ENCODE results near the gene ARHGAP28. TPM values are rescaled to one million over a fixed set of nuclear protein-coding genes. Genes with fewer than 3 reads are reported as not detected.
"Not testable (repeated sequence)": the region's sequence is repeated elsewhere in the genome, so short reads cannot be mapped to it uniquely, and the experiment has no call there.

Gene ARHGAP28
- total RNA-seq, 4 donors from 2014 or later = 1.1 to 26.3 (median 2.6) TPM

DNA sequence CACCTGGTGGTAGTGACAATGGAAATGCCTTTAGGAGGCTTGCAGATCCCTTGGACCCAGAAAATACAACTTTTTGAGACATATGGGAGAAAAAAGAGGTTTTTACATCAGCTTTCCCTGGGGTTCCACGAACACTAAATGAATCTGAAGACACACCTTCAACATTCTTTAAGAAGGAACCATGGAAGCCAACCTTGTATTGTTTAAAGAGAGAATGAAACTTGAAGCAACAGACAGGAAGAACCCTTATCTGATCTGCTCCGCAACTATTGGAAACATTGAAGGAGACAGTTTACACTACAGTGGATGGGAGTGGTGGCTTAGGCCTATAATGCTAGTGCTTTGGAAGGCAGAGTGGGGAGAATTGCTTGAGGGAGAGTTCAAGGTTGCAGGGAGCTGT is 197.6 kb downstream of the ARHGAP28 start:
- TF ChIP-seq POLR2A (IDR thresholded peaks at IDR 0.05) (no peak), POLR2AphosphoS5 (IDR thresholded peaks at IDR 0.05) (no peak), EP300 (IDR thresholded peaks at IDR 0.05; ENCODE audit: low read depth) (no peak)
- TF ChIP-seq, protein P1, sequence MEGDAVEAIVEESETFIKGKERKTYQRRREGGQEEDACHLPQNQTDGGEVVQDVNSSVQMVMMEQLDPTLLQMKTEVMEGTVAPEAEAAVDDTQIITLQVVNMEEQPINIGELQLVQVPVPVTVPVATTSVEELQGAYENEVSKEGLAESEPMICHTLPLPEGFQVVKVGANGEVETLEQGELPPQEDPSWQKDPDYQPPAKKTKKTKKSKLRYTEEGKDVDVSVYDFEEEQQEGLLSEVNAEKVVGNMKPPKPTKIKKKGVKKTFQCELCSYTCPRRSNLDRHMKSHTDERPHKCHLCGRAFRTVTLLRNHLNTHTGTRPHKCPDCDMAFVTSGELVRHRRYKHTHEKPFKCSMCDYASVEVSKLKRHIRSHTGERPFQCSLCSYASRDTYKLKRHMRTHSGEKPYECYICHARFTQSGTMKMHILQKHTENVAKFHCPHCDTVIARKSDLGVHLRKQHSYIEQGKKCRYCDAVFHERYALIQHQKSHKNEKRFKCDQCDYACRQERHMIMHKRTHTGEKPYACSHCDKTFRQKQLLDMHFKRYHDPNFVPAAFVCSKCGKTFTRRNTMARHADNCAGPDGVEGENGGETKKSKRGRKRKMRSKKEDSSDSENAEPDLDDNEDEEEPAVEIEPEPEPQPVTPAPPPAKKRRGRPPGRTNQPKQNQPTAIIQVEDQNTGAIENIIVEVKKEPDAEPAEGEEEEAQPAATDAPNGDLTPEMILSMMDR (IDR thresholded peaks at IDR 0.05) = no peak
- Histone ChIP-seq H3K27me3 (no peaks in the 10 kb centered on the region), H3K36me3 (no peaks in the 10 kb centered on the region), H3K9me3 (no peaks in the 10 kb centered on the region), H3K27ac (no peak overlapping the region), H3K4me3 (no peak overlapping the region), H3K4me1 (no peaks in the 10 kb centered on the region)
- in situ Hi-C loops (cut with MboI; ENCODE audit: low pct_ligation_motif_present in 1 of 4, low pct_unique_long_range_greater_than_20kb in 1 of 4, low sequenced_read_pairs in 3 of 4) = loop anchor here in 1 of 4 donors (25.0 kb wide), 1 partner anchor 260 kb away; no protein-coding TSS in a partner anchor
- intact Hi-C loops (cut with DNase I; ENCODE audit: low total_unique reads) = no loop called here
- DNase-seq = no peak
- 67 to 69% methylated on average over 2 of the region's 2 CpGs for WGBS, 2 donors (ENCODE audit: low coverage in 1 of 2)

DNA sequence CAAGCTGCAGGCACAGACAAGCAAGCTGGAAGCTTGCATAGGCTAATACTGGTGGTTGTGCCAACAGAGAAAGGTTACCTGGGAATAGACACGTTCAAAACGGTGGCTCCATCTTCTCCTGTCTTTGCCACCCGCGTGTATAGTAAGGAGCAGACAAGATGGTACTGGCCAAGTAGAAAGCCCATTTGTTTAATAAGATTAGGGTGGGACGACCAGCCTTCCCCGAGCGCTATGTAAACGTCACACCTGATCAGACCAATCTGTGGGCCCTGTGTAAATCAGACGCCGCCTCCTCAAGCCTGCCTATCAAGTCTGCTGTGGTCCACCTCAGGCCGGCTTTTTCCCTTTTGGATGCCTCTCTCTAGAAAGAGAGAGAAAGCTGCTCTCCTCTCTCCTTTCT is 198.8 kb downstream of the ARHGAP28 start:
- in situ Hi-C loops (cut with MboI; ENCODE audit: low pct_ligation_motif_present in 1 of 4, low pct_unique_long_range_greater_than_20kb in 1 of 4, low sequenced_read_pairs in 3 of 4) (loop anchor here in 1 of 4 donors (25.0 kb wide), 1 partner anchor 259 kb away; no protein-coding TSS in a partner anchor), intact Hi-C loops (cut with DNase I; ENCODE audit: low total_unique reads) (no loop called here)
- Histone ChIP-seq H3K27ac (no peak overlapping the region), H3K36me3 (no peaks in the 10 kb centered on the region), H3K4me1 (no peaks in the 10 kb centered on the region), H3K4me3 (no peak overlapping the region), H3K9me3 (no peaks in the 10 kb centered on the region), H3K27me3 (no peaks in the 10 kb centered on the region)
- DNase-seq = no peak
- TF ChIP-seq, protein P1 (IDR thresholded peaks at IDR 0.05) = no peak
- TF ChIP-seq EP300 (IDR thresholded peaks at IDR 0.05; ENCODE audit: low read depth) (no peak), POLR2AphosphoS5 (IDR thresholded peaks at IDR 0.05) (no peak), POLR2A (IDR thresholded peaks at IDR 0.05) (no peak)
- WGBS, 2 donors (ENCODE audit: low coverage in 1 of 2) = 83 to 85% methylated on average over 4 to 11 of the region's 11 CpGs

DNA sequence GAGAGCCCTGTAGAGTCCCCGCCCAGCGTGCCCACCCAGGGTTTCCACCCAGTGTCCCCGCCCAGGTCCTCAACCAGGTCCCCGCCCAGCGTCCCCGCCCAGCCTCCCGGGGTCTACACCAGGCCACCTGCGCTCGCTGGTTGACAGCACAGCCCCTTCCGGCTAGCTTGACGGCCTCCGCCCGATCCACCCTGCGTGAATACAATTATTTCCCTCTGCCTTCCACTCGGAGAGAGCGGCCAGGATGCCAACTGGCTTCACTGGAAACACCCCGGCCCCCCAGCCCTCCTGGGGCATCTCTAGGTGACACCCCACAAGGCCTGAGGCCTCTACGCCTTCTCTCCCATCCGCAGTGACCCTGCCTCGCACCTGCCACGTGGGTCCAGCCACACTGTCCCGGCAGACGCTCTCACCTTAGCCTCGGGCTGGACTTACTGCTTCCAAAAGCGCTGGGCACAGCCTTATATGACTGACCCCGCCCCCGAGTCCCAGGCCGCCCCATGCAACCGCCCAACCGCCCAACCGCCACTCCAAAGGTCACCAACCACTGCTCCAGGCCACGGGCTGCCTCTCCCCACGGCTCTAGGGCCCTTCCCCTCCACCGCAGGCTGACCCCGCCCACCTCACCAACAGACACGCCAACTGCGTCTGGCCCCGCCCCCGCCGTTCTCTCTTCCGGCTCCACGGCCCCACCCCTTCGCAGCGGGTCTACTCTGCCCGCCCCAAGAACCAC is 200.0 kb downstream of the ARHGAP28 start:
- DNase-seq = peak; percentile 47
- H3K4me3 ChIP-seq = no peak overlapping the region
- no peaks in the 10 kb centered on the region for H3K36me3 ChIP-seq
- H3K27me3 ChIP-seq = no peaks in the 10 kb centered on the region
- H3K9me3 ChIP-seq = no peaks in the 10 kb centered on the region
- 87 to 94% methylated on average over 3 to 43 of the region's 45 CpGs for WGBS, 2 donors (ENCODE audit: low coverage in 1 of 2)
- intact Hi-C loops (cut with DNase I; ENCODE audit: low total_unique reads) (no loop called here), in situ Hi-C loops (cut with MboI; ENCODE audit: low pct_ligation_motif_present in 1 of 4, low pct_unique_long_range_greater_than_20kb in 1 of 4, low sequenced_read_pairs in 3 of 4) (loop anchor here in 1 of 4 donors (25.0 kb wide), 1 partner anchor 258 kb away; no protein-coding TSS in a partner anchor)
- no peaks in the 10 kb centered on the region for H3K4me1 ChIP-seq
- H3K27ac ChIP-seq = peak overlapping the region in 1 of 4 donors; percentile 42
- TF ChIP-seq EP300 (IDR thresholded peaks at IDR 0.05; ENCODE audit: low read depth) = no peak
- peak; percentile 65 for TF ChIP-seq POLR2A (IDR thresholded peaks at IDR 0.05)
- TF ChIP-seq POLR2AphosphoS5 (IDR thresholded peaks at IDR 0.05) = peak in 1 of 3 donors; percentile 18

DNA sequence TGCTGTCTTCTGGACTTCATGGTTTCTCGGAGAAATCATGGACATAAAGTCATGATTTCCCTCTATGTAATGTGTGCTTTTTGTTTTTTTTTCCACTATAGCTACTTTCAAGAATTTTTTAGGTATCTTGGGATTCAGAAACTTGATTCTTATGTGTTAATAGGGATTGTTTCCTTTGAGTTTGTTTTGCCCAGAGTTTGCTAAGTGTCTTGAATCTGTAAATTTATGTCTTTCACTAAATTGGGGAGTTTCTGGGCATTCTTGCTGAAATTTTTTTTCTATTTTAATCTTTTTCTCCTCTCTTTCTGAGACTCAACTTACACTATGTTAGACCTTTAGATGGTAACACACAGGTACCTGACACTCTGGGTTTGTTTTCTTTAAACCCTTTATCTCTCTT is 205.3 kb downstream of the ARHGAP28 start:
- peaks cover 0 to 9% (median 3%) of the 10 kb centered on the region in 4 donors for H3K4me1 ChIP-seq
- no peak for DNase-seq
- 84 to 86% methylated on average over 1 of the region's 1 CpG for WGBS, 2 donors (ENCODE audit: low coverage in 1 of 2)
- TF ChIP-seq EP300 (IDR thresholded peaks at IDR 0.05; ENCODE audit: low read depth) (no peak), POLR2A (IDR thresholded peaks at IDR 0.05) (no peak)
- H3K36me3 ChIP-seq = no peaks in the 10 kb centered on the region
- no peaks in the 10 kb centered on the region for H3K9me3 ChIP-seq
- no peak overlapping the region for H3K27ac ChIP-seq
- no peak overlapping the region for H3K4me3 ChIP-seq
- in situ Hi-C loops (cut with MboI; ENCODE audit: low pct_ligation_motif_present in 1 of 4, low pct_unique_long_range_greater_than_20kb in 1 of 4, low sequenced_read_pairs in 3 of 4) = loop anchor here in 1 of 4 donors (25.0 kb wide), 1 partner anchor 252 kb away; no protein-coding TSS in a partner anchor
- intact Hi-C loops (cut with DNase I; ENCODE audit: low total_unique reads) = no loop called here
- H3K27me3 ChIP-seq = no peaks in the 10 kb centered on the region

DNA sequence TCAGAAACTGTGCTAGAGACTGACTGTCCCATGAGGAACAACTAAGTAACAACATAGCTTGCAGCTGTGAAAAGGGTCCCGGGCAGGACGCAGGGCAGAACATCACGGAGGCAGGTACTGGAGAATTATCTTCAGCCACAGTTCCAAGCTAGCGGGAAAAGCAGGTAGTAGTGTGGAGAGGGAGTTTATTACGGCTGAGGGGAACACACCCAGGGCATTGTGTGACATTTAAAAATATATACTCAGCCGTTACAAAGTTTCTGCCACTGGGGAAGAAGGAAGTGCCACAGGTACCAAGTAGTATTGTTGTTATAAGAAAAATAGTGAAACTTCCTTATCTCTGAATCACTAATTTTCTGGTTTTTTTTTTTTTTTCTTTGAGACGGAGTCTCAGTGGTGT is 208.5 kb downstream of the ARHGAP28 start:
- TF ChIP-seq POLR2A (IDR thresholded peaks at IDR 0.05) = no peak
- TF ChIP-seq POLR2AphosphoS5 (IDR thresholded peaks at IDR 0.05) = no peak
- TF ChIP-seq EP300 (IDR thresholded peaks at IDR 0.05; ENCODE audit: low read depth) = no peak
- TF ChIP-seq, protein P1 (IDR thresholded peaks at IDR 0.05) = no peak
- Histone ChIP-seq H3K27me3 (no peaks in the 10 kb centered on the region), H3K36me3 (no peaks in the 10 kb centered on the region), H3K4me3 (no peak overlapping the region), H3K9me3 (no peaks in the 10 kb centered on the region), H3K4me1 (peaks cover 0 to 9% (median 3%) of the 10 kb centered on the region in 4 donors), H3K27ac (peak overlapping the region; percentile 46 to 67 (median 56))
- intact Hi-C loops (cut with DNase I; ENCODE audit: low total_unique reads) = no loop called here
- no peak for DNase-seq
- 13 to 30% methylated on average over 1 to 7 of the region's 7 CpGs for WGBS, 2 donors (ENCODE audit: low coverage in 1 of 2)
- in situ Hi-C loops (cut with MboI; ENCODE audit: low pct_ligation_motif_present in 1 of 4, low pct_unique_long_range_greater_than_20kb in 1 of 4, low sequenced_read_pairs in 3 of 4) = loop anchor here in 1 of 4 donors (25.0 kb wide), 1 partner anchor 249 kb away; no protein-coding TSS in a partner anchor

DNA sequence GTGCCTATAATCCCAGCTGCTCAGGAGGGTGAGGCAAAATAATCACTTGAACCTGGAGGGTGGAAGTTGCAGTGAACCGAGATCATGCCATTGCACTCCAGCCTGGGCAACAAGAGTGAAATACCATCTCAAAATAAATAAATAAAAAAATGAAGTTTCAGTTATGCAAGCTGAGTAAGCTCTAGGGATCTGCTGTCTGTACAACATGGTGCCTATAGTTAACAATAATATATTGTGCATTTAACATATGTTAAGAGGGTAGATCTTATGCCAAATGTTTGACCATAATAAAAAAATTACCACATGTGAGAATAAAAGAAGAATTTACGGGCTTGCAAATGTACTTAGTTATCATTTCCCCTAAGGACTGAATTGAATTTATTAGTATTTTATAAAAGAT is 208.9 kb downstream of the ARHGAP28 start:
- H3K4me3 ChIP-seq; H3K27me3 ChIP-seq; DNase-seq; H3K4me1 ChIP-seq; intact Hi-C loops (cut with DNase I; ENCODE audit: low total_unique reads); H3K9me3 ChIP-seq; H3K36me3 ChIP-seq: not testable (repeated sequence)
- 40 to 46% methylated on average over 2 of the region's 2 CpGs for WGBS, 2 donors (ENCODE audit: low coverage in 1 of 2)
- in situ Hi-C loops (cut with MboI; ENCODE audit: low pct_ligation_motif_present in 1 of 4, low pct_unique_long_range_greater_than_20kb in 1 of 4, low sequenced_read_pairs in 3 of 4) = loop anchor here in 1 of 4 donors (25.0 kb wide), 1 partner anchor 249 kb away; no protein-coding TSS in a partner anchor
- H3K27ac ChIP-seq = peak overlapping the region; percentile 46 to 67 (median 56)

Measured in transverse colon (tissue), 4 donors.